ENCODE measurements around the gene PRX. TPM values are rescaled to one million over a fixed set of nuclear protein-coding genes. Genes with fewer than 3 reads are reported as not detected.

PRX gene
- total and polyA plus RNA-seq, 9 of the 15 experiments (the other 6 are each of a cell fraction or from before 2014, with no cell fraction given) = 0.65 to 3.5 (median 1.7) TPM; not detected in 2

- TF ChIP-seq, protein P1, sequence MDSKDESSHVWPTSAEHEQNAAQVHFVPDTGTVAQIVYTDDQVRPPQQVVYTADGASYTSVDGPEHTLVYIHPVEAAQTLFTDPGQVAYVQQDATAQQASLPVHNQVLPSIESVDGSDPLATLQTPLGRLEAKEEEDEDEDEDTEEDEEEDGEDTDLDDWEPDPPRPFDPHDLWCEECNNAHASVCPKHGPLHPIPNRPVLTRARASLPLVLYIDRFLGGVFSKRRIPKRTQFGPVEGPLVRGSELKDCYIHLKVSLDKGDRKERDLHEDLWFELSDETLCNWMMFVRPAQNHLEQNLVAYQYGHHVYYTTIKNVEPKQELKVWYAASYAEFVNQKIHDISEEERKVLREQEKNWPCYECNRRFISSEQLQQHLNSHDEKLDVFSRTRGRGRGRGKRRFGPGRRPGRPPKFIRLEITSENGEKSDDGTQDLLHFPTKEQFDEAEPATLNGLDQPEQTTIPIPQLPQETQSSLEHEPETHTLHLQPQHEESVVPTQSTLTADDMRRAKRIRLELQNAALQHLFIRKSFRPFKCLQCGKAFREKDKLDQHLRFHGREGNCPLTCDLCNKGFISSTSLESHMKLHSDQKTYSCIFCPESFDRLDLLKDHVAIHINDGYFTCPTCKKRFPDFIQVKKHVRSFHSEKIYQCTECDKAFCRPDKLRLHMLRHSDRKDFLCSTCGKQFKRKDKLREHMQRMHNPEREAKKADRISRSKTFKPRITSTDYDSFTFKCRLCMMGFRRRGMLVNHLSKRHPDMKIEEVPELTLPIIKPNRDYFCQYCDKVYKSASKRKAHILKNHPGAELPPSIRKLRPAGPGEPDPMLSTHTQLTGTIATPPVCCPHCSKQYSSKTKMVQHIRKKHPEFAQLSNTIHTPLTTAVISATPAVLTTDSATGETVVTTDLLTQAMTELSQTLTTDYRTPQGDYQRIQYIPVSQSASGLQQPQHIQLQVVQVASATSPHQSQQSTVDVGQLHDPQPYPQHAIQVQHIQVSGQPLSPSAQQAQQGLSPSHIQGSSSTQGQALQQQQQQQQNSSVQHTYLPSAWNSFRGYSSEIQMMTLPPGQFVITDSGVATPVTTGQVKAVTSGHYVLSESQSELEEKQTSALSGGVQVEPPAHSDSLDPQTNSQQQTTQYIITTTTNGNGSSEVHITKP (IDR thresholded peaks at IDR 0.05; ENCODE audit: partially characterized antibody) = no peak
- peak; percentile 99 for TF ChIP-seq BHLHE40 (IDR thresholded peaks at IDR 0.05; ENCODE audit: low read length)
- no peak; the same call in 1 of the 2 replicates for TF ChIP-seq NFIC (IDR thresholded peaks at IDR 0.05)
- TF ChIP-seq, protein P2, sequence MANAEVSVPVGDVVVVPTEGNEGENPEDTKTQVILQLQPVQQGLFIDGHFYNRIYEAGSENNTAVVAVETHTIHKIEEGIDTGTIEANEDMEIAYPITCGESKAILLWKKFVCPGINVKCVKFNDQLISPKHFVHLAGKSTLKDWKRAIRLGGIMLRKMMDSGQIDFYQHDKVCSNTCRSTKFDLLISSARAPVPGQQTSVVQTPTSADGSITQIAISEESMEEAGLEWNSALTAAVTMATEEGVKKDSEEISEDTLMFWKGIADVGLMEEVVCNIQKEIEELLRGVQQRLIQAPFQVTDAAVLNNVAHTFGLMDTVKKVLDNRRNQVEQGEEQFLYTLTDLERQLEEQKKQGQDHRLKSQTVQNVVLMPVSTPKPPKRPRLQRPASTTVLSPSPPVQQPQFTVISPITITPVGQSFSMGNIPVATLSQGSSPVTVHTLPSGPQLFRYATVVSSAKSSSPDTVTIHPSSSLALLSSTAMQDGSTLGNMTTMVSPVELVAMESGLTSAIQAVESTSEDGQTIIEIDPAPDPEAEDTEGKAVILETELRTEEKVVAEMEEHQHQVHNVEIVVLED (CRISPR knock-in tag; IDR thresholded peaks at IDR 0.05) = peak; percentile 81
- TF ChIP-seq ZBTB11 (CRISPR knock-in tag; IDR thresholded peaks at IDR 0.05) = peak in 1 of 3 experiments; percentile 66; a peak in 2 of 6 replicates
- TF ChIP-seq, protein P3, sequence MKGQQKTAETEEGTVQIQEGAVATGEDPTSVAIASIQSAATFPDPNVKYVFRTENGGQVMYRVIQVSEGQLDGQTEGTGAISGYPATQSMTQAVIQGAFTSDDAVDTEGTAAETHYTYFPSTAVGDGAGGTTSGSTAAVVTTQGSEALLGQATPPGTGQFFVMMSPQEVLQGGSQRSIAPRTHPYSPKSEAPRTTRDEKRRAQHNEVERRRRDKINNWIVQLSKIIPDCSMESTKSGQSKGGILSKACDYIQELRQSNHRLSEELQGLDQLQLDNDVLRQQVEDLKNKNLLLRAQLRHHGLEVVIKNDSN (CRISPR knock-in tag; IDR thresholded peaks at IDR 0.05) = peak; percentile 100
- TF ChIP-seq MAFF (IDR thresholded peaks at IDR 0.05; ENCODE audit: low read length) = no peak
- TF ChIP-seq, protein P4, sequence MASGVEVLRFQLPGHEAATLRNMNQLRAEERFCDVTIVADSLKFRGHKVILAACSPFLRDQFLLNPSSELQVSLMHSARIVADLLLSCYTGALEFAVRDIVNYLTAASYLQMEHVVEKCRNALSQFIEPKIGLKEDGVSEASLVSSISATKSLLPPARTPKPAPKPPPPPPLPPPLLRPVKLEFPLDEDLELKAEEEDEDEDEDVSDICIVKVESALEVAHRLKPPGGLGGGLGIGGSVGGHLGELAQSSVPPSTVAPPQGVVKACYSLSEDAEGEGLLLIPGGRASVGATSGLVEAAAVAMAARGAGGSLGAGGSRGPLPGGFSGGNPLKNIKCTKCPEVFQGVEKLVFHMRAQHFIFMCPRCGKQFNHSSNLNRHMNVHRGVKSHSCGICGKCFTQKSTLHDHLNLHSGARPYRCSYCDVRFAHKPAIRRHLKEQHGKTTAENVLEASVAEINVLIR (CRISPR knock-in tag; IDR thresholded peaks at IDR 0.05) = peak; percentile 59; the same call in 1 of the 2 replicates
- TF ChIP-seq TEAD1 (CRISPR knock-in tag; IDR thresholded peaks at IDR 0.05) = peak in 1 of 2 experiments; percentile 26; a peak in 1 of 4 replicates
- peak; percentile 94 for TF ChIP-seq CREM (IDR thresholded peaks at IDR 0.05; ENCODE audit: low read depth)
Measured at GRCh38 chr19:40348125-40348913, 64.9 kb downstream of the PRX start, which contains the start of the genes C19orf47 and PLD3 (continued).
